HG03520 (cell line): ENCODE results near the gene R3HDM2.

Experiments used
- ATAC-seq: cut with Tn5 transposase; IDR thresholded peaks from one replicate; pipeline ENCODE4 v1.9.1; 2021; ENCODE audit warnings: mild to moderate bottlenecking, moderate library complexity; ENCODE audit not compliant: unreplicated experiment

The R3HDM2 gene

GRCh38 chr12:57430931-57431566, at the start of gene R3HDM2:
Gene R3HDM2, minus strand, starts transcription at chr12:57431043. Its CDS starts 120,615 bp downstream, at chr12:57310428.
- peak; percentile 89 for ATAC-seq

DNA sequence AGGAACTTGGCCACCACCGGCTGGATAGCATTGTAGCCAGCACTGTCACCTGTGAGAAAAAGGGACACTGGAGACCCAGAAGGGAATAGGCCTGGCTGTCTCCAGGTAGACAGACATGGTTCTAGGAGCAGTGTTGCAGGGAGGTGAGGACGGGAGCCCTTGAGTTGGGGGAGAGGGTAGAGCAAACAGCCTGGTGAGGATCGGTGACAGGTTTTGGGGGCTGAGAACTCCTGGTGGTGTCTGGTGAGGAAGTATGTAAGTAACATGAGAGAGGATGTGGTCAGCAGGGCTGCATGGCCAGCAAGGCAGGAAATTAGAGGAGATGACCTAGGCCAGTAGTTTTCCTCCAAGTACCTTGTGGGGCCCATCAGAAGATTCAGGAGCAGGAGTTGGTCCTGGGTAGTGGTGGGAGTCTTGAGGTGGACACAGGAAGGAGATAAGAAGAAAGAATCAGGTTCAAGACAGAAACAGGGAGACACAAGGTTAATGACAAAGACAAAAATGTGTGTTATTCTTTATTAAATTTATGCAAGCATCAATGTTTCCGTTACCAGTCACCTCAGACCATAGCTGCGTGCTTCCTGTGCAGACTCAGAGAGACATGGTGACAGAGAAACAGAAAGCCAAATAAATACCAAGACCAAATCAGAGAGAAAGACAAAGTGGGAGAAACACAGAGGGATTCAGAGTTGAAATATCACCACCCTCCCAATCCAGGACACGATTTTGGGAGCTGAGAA, 48.7 kb upstream of the R3HDM2 start, which contains the start of gene ARHGAP9:
TSS of gene ARHGAP9 (minus strand) at position 491 of the 740 bp plus-strand sequence. CDS start at position 31, 460 bp downstream.
- peak; percentile 48 for ATAC-seq

GRCh38 chr12:57479043-57479375, 48.2 kb upstream of the R3HDM2 start:
- ATAC-seq: no peak

GRCh38 chr12:57477710-57478681, 47.2 kb upstream of the R3HDM2 start:
- no peak for ATAC-seq

GRCh38 chr12:57476993-57477709, 46.3 kb upstream of the R3HDM2 start:
- no peak for ATAC-seq

DNA sequence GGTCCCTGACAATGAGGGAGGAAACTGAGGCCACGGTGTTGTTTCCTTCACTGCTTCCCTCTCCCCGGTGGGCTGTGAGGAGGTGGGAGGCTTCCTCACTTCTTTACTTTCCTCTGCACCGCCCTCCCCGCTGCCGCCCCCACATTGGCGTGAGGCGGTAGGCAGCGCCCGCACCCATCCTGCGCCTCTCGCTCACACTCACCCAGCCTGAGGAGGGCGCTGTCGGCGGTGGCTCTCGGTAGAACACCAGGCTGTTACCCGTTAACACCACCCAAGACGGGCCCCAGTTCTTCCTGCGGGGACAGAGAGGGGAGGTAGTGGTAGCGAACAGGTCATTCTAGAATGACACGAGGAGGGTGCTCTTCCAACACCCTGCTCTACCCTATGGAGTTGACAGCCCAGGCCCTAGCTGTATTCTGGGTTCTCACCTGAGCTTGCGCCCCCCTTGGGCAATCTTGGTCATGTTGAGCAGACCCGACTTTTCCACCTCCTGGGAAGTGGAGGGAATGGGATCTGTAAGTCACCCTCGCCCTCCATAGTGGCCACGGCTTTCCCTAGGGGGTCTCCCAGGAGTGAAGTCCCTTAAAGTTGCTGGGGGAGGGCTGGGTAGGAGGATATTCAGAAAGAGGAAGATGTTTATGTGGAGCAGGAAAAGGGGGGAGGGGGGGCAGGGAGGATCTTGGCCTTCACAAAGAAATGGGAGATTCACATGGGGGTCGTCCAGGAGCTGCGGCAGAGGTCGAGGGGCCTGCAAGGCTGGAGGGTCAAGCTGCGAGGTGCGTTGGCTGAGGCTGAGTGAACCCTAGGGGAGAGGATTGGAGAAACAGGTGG, 45.5 kb upstream of the R3HDM2 start:
- ATAC-seq: peak; percentile 33

- ATAC-seq: no peak
Observed at GRCh38 chr12:57475271-57476161, 44.7 kb upstream of the R3HDM2 start.

DNA sequence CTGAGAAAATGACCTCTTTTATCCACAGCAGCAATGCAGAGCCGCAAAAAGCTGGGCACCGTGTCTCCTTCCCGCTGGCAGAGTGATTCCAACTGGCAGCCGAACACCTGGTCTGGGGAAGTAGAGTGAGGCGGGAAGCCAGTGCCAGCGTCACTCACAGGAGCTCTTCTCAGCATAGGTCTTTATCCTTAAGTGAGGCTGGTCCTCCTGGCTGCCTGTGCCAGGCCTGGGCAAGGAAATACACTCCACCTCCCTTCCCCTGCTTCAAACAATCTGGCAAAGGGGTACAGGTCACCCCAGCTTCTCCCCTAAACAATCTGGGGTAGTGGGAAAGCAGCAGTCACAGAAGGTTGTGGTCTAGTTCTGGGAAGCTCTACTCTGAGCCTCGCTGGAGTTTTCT, 44.0 kb upstream of the R3HDM2 start:
- ATAC-seq: no peak

DNA sequence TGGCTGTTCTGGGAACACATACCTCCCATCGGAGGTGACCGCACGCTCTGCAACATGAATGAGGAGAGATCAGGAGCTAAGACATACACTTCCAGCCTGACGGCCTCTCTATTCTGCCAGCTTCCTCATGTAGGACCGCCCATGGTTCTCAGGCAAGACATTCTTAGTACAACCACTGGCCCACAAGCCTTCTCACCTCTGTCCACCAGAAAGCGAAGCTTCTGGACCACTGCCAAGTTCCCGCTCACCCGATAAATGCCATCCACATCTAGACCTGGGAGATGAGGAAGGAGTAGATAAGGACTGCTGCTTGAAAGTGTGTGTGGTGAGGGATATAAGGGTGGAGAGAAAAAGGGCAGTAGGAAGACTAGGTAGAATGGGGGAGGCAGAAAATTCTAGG, 43.6 kb upstream of the R3HDM2 start:
- no peak for ATAC-seq

DNA sequence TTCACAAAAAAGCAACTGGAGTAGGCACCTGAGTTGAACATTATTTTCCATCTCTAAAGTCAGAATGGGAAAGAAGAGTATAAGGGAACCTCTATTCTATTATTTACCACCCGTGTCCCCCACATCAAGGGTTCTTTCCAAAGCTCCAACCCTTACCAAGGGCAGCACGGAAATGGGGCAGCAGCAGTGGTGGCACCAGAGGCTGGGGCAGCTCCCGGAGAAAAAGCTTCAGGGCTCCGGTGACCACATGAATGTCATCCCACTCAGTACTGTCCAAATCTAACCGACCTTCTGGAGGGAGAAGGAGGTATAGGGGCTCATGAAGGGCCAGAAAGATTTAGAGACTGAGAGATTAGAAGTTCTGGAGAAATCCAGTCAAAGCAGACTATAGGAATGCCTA, 43.0 kb upstream of the R3HDM2 start:
- ATAC-seq: no peak

DNA sequence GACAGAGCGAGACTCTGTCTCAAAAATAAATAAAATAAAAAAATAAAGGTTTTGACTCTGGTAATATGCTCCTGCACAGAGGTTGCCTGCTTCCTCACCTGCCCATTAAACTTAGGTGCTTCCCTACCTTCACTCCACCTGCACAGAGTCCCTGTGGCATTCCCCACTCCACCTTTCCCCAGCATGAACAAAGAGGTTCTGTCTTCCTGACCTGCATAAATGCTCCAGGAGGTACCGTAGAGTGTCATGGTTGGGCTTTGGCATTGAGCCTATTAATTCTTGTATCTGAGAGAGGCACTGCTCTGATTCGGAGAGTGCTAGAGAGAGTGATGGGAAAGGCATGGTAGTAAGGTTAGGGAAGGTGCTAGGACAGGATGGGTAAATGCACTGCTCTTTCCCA, 42.5 kb upstream of the R3HDM2 start:
- ATAC-seq: no peak

DNA sequence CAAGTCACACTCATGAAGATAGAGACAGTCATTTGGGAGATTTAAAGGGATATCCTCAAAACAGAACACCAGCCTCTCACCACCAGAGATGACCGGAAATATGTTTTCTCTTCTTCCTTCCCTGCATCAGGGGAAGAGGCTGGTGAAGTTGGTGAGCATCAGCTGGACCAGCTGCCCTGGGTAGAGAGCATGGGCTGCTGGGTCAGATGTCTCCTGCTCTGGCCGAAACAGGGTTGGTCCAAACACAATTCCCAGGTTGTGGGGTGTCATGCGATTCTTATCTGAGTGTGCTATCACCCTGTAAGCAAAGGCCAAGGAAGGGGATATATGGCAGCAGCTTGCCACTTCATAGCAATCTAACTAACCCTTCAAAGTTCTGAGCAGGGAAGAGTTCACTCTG, 41.5 kb upstream of the R3HDM2 start:
- ATAC-seq: no peak

DNA sequence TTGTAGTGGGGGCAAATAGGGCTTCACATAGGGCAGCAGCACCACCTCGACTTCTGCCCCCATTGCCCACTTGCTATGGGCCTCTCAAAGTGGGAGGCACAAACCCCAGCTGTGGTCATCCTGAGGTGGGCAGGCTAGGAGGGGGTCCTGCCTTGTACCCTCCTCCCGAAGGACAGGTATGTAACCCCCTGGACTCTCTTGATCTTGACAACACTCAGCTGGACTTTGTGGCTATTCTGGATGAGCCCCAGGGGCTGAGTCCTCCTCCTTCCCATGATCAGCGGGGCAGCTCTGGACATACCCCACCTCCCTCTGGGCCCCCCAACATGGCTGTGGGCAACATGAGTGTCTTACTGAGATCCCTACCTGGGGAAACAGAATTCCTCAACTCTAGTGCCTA, 40.8 kb upstream of the R3HDM2 start:
- ATAC-seq: no peak

- ATAC-seq: no peak
Observed at GRCh38 chr12:57470970-57471656, 40.3 kb upstream of the R3HDM2 start.

GRCh38 chr12:57470286-57470969, 39.6 kb upstream of the R3HDM2 start:
- no peak for ATAC-seq

- no peak for ATAC-seq
Observed at GRCh38 chr12:57469296-57470164, 38.7 kb upstream of the R3HDM2 start.

DNA sequence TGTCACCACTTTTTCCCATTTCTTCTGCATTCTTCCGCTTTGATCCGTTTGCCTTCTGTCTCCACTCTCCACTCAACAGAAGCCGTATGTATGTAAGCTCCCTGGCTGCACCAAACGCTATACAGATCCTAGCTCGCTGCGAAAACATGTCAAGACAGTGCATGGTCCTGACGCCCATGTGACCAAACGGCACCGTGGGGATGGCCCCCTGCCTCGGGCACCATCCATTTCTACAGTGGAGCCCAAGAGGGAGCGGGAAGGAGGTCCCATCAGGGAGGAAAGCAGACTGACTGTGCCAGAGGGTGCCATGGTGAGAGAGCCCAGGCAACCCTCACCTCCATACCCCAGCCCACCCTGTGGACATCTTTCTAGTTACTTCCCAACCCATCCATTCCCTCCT, 37.1 kb upstream of the R3HDM2 start:
- no peak for ATAC-seq
